Tongue (tissue), 2 donors: ENCODE data around the gene RAD51B. TPM values are rescaled to one million over a fixed set of nuclear protein-coding genes. Genes with fewer than 3 reads are reported as not detected.

ENCODE experiments used
- DNase-seq: peaks from one replicate; pipeline ENCODE4 v3.0.0-alpha.2; 2015
- total RNA-seq: library from RNA; depleted of rRNA; stranded (reverse); fragments of >200 nt; gene quantifications from one replicate; pipeline ENCODE4 v1.2.3, GENCODE V29; 2014

Gene RAD51B
- total RNA-seq, 1 donor from 2014 or later, result 37.8 TPM

DNA sequence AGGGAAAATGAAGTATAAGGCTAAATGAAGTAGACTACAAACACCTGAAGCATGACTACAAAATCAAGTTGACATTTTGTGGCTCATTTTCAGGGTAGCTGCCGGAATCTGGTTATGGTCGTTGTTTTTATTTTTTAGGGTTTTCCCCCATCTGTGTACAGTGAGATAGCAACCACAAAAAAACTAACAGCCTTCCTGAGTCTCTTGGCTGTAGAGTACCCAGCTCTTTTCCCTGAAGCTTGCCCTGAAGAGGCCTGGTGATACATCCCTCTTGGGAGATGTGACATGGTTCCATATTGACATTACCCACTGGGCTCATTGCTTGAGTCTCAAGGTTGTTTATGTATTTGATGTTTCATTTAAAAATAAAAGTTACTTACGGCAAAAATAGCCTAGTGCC is 549.3 kb downstream of the RAD51B start:
- no peak for DNase-seq

DNA sequence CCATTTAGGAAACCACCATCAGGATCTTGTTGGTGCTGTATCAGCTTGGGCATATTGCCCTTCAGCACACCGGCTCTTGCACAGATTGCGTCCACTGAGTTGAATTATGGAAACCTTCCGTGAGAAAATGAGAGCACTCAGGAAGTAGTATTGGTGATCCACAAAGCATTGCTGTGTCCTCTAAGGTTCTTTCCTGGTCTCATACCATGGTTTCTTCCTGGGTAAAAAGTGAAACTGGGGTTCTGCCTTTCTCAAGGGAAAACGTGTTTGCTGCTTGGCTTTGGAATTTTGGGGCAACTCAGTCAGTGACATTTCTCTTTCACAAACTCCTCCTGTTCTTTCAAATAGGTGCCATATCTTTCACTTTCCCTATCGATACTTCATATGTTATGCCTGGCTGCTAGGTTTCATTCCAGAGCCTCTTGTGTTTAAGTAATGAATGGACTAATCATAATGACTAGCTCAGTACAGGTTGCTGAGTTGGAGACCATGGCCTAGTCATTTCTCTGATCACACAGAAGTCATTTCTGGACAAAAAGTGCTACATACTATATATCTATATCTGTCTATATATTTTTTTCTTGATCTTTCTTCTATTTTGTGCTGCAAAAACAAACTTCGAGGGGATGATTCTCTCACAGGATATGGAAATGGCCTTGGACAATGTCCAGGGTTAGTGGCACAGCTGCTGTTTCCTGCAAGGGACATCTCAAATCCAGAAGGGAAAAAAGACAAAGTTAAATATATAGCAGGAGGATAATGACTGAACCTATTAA is 549.9 kb downstream of the RAD51B start:
- peak; percentile 60 for DNase-seq

DNA sequence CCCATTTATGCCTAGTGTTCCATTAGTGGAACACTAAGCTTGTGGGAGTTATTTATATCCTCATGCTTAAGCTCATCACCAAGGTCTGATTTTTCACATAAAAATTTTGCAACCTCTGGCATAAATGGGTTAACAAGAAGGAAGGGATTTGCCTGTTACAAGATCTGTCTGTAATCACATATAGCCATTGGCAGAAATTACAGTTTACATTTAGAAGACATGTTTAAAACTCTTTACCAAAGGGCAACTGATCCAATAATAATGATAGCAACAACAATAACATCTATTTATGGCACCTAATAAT is 550.4 kb downstream of the RAD51B start:
- DNase-seq, result no peak

GRCh38 chr14:68372368-68372767 is 552.8 kb downstream of the RAD51B start:
- DNase-seq, result no peak

- DNase-seq, result no peak
Observed at GRCh38 chr14:68373124-68373646, 553.6 kb downstream of the RAD51B start.

DNA sequence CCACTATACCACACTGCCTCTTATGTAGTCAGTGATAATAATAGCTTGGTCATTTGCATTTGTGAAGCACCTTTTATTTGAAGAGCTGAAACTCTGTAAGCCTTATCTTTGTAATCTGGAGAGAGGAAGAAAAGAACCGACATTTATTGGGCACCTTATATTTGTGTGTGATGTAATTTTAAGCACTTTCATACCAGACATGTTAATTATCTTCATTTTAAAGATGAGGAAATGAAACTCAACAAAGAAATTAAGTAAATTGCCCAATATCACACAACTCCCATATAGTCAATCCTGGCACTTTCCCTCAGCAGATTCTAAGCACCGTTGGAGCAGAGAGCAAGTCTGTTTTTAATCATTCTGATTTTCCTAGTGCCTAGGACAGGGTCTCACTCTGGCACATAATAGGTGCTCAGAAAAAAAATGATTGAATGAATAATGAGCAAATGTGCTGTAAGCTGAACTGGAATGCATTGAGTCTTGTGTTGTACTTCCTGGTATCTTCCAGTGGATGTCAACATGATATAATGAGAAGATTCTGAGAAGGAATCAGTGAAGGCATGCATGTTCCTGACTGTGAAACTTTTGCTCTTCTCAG is 554.4 kb downstream of the RAD51B start:
- DNase-seq, result peak; percentile 24

- peak; percentile 88 for DNase-seq
Observed at GRCh38 chr14:68374682-68375081, 555.1 kb downstream of the RAD51B start.

DNA sequence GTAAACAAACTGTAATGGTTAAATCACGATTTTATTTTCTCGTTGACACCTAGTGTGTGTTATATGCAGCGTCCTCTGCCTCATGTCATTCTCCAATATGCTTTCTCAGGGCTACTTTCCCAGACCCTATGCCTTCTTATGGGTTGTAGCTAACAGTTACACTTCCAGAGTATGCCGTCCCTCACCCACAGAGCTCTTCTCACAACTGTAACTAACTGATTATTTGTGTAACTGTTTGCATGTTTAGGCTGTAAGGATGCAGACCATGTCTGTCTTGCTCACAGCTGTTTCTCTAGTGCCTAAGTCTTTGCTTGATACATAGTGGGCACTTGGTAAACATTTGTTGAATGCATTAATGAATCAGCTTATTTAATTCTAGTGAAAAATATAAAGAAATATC is 555.8 kb downstream of the RAD51B start:
- DNase-seq, result peak; percentile 77

DNA sequence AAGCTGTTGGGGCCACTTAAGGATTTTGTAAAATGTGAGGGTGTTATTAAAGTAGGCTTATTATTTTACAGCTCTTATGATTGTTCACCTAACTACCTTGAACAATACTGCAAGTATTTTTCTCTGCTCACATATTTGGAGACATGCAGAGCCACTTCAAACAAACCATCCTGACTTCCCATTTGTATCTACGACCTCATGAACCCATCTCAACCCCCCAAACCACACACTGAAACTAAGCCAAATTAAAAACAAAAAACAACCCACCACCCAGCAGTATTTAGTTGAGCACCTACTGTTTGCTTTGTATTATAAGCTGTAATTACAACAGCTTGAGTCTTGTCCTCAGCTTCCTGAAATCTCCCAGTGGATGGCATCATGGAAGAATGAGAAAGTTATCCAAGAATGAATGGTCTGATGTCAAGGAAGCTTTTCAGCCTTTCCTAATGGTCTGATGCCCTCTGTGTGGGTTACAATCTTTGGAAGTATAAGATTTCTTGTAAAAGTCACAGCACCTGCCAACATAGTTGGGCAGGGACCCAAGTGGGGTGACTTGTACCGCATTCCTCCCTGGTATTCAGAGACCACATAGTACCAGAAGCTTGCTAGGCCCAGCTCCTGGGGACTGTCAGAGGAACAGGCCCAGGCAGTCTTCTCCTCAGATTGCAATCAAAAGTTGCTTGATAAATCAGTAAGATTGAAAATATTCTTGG is 556.6 kb downstream of the RAD51B start:
- peak; percentile 57 for DNase-seq

DNA sequence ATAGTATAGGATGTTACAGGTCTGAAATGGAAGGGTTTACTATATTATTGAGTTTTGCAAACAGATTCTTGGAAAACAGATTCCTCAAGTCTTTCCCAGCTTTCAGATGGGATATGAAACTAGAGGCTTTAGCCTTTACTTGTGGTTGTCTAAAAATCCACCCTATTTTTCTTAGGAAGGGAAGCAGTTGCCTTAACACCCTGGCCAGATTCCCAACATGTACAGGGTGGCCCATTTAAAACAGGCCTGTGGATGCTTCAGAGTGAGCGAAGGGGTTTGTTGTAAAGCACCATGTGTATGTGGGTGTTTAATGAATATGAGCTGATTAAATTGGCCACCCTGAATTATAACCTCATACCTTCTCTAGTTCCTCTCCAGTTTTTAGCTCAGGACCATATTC is 557.4 kb downstream of the RAD51B start:
- DNase-seq, result peak; percentile 51

GRCh38 chr14:68377459-68377858 is 557.9 kb downstream of the RAD51B start:
- DNase-seq, result peak; percentile 76

GRCh38 chr14:68379510-68380328 is 560.1 kb downstream of the RAD51B start:
- peak; percentile 57 for DNase-seq

DNA sequence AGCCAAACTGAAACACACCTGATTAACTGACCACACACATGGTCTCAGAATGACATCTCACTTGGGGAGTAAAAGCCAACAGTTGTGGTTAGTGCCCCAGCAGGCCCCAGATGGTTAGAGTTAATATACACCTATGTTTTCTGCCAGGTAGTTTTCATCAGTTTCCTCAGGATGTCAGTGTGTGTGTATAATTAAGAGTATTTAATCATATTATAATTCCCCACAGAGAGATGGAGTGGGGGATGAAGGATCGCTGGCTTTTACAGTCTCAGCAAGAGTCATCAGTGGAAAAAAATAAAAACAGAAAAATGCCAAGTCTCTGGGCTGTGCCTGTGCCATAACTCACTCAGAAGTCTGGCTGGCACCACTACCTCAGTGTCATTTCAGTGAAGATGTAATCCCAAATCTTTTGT is 560.8 kb downstream of the RAD51B start:
- no peak for DNase-seq

DNA sequence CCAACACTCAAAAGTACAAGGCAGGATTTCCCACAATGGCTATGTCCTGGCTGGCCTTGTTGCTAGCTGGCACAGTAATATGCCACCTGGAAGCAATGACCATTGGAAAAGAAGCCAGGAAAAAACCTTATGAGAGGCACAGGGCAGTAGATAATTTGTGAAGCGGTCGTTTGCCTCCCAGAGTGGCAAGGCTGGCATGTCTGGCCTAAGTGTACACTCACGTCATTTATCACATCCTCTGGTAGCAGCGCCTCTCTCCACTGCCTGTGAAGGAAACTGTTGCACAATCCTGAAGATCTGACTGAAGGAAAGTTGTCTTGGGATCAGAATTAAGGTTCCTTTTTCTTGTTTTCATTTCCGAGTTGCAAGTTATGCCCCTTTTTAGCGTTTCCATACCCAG is 564.8 kb downstream of the RAD51B start:
- DNase-seq, result peak; percentile 38

GRCh38 chr14:68384881-68385280 is 565.3 kb downstream of the RAD51B start:
- no peak for DNase-seq

DNA sequence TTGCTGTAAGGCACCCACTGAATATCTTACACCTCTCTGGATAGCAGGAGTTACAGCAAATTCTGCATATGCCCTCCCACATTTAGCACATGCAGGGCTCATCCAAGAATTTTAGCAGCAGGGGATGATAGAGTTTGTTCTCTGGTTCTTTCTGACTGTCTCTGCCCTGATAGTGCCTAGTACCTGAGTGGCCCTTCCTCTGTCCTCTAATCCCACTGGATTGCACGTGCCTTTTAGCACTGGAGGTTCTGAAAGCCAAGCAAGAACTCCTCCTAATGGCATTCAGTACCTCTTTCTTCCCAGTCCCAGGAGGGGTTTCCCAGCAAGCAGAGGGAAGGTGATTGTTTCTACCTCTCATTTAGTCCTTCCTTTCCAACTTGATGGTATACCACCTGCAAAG is 566.9 kb downstream of the RAD51B start:
- peak; percentile 6 for DNase-seq

DNA sequence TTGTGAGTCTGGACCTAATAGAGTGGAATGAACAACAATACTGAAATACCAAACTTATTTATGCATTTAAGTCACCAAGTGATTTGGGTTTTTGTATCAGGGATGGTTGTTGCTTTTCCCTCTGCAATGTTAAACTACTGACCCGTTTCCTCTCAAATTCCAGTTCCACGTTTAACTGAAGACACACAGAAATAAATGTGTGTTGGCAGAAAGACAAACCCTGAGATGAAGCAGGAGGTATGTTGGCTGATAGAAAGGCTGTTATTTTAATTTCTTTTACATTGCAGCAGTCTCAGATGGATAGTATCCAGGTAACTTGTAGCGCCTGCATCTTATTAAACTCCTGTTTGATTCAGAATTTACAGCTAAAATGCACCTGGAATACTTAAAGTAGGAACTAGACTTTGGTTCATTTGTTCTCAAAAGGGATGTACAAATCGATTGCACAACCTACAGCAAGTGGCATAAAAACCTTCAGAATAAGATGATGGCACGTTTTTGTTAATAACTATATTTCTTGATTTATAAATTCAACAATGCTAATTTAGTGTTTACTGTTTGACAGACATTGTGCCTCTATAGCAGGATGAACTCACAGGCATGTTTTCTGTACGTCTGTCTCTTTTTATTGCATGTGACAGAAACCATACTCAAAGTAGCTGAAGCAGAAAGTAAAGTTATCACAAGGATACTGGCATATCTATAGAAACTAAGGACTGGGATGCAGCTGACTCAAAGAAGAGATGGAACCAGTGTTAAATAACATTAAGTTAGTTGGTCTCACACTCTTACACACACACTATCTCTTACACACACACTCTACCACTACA is 567.6 kb downstream of the RAD51B start:
- peak; percentile 91 for DNase-seq

GRCh38 chr14:68389943-68390342 is 570.4 kb downstream of the RAD51B start:
- peak; percentile 76 for DNase-seq

GRCh38 chr14:68390741-68391140 is 571.2 kb downstream of the RAD51B start:
- peak; percentile 18 for DNase-seq

GRCh38 chr14:68391311-68392014 is 571.9 kb downstream of the RAD51B start:
- peak; percentile 82 for DNase-seq
